Measurements from ENCODE around the gene VEZF1.

DNA sequence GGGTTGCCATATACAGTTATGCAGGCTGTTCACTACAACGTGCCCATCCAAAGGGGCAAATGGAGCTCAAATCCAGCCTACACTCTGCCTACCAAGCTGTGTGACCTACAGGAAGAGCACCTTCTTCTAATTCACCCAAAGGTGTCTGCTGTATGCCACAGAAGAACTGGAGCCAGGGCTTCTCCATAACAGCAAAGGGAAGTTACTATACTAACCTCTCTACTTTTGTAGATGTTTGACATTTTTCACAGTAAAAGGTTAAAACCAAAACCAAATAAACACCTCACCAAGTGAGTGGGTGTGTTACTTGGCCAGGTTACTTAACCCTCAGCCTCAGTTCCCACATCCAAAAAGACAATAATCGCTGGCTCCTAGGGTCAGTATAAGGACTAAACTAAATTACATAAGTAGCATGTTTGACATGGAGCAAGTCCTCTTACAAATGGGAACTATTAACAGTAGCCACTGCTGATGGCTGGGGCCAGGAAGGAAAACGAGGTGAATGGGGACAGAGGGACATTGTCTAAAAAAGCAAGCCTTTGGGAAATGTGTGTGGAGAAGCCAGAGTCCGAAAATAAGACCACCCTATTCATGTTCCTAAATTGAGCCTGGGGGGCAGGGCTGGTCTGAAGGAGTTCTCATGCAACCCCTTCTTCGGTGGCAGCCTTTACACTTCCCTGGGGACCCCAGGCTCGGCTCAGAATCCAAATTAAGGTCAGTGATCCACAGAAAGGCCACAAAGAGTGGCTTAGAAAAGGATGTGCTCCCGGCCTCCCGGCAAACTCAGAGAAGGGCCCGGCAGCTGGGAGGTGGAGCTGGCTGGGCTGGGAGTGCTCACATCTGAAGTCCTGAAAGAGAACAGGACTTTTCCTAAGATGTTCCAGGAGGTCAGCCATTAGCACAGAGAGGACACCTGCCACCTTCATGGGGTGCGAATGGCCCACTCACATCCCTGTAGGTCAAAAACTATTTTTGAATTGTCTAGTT, 46.4 kb downstream of the VEZF1 start:
- TF ChIP-seq POLR2A (IDR thresholded peaks at IDR 0.05; ENCODE audit: low read depth, low read length) (no peak), POLR2AphosphoS5 (IDR thresholded peaks at IDR 0.05; ENCODE audit: low read depth, low read length) (no peak)
